K562 (cell line): ENCODE data around the gene SH3BP5L. TPM values are rescaled to one million over a fixed set of nuclear protein-coding genes. Genes with fewer than 3 reads are reported as not detected.

Source experiments
- ADNP ChIP-seq: fragments of 200-800 bp; sonication (Bioruptor generic); IDR thresholded peaks from 2 replicates; pipeline ENCODE4 v1.6.1; 2016; ENCODE audit warnings: missing genetic modification characterization, missing compliant biosample characterization
- ASH1L ChIP-seq: fragments of 450-650 bp; IDR thresholded peaks from 2 replicates; pipeline ENCODE4 v1.6.1; 2018; ENCODE audit warnings: borderline replicate concordance, mild to moderate bottlenecking, low read depth; ENCODE audit not compliant: partially characterized antibody
- CBX2 ChIP-seq: fragments of 200-600 bp; sonication (generic); IDR thresholded peaks from one replicate; pipeline ENCODE4 v1.6.1; 2012; ENCODE audit warnings: mild to moderate bottlenecking, low read length, inconsistent platforms; ENCODE audit not compliant: insufficient read depth, poor library complexity, severe bottlenecking
- CCNT2 ChIP-seq: IDR thresholded peaks from 2 replicates; pipeline ENCODE4 v1.6.1; 2011; ENCODE audit warnings: borderline replicate concordance, low read depth, mild to moderate bottlenecking, moderate library complexity, mixed read lengths, low read length; ENCODE audit not compliant: insufficient read length; ENCODE audit errors: extremely low read depth
- CHD2 ChIP-seq: IDR thresholded peaks from 2 replicates; pipeline ENCODE4 v1.6.1; 2011; ENCODE audit warnings: low read depth, low read length
- DIDO1 ChIP-seq: fragments of 450-650 bp; IDR thresholded peaks from 2 replicates; pipeline ENCODE4 v1.6.1; 2016; ENCODE audit warnings: low read depth, missing biosample characterization, missing genetic modification characterization
- HNRNPK ChIP-seq: fragments of 200-400 bp; formaldehyde crosslinking; IDR thresholded peaks from one replicate; pipeline ENCODE4 v1.6.1; 2018; ENCODE audit warnings: mild to moderate bottlenecking, low read depth, low read length; ENCODE audit not compliant: poor library complexity, severe bottlenecking
- IRF2 ChIP-seq: sonication (generic); formaldehyde crosslinking; IDR thresholded peaks from 2 replicates; pipeline ENCODE4 v1.8.1; 2022; ENCODE audit warnings: mild to moderate bottlenecking, missing genetic modification reagents
- NRF1 ChIP-seq, 2 experiments: fragments of 450-650 bp; IDR thresholded peaks in 1 of 2; conservative IDR thresholded peaks in 1 of 2; 2 replicates each; pipeline ENCODE4 v1.6.1; 2014; ENCODE audit warnings: mild to moderate bottlenecking in 2 of 2
- PHB2 ChIP-seq: fragments of 450-650 bp; IDR thresholded peaks from 2 replicates; pipeline ENCODE4 v1.6.1; 2017; ENCODE audit warnings: low read depth
- RUNX1 ChIP-seq: sonication (generic); IDR thresholded peaks from 2 replicates; pipeline ENCODE4 v1.6.1; 2016; ENCODE audit warnings: antibody characterized with exemption, low read depth
- SLC30A9 ChIP-seq: fragments of 250-450 bp; sonication (Bioruptor Pico); IDR thresholded peaks from 2 replicates; pipeline ENCODE4 v1.8.0; 2022; ENCODE audit warnings: mild to moderate bottlenecking, moderate library complexity
- STAT5A ChIP-seq: IDR thresholded peaks from 2 replicates; pipeline ENCODE4 v1.6.1; 2012; ENCODE audit warnings: low read length, inconsistent platforms, borderline replicate concordance
- TEAD4 ChIP-seq, 2 experiments: sonication (generic) in 1 of 2; formaldehyde crosslinking in 1 of 2; IDR thresholded peaks; 2 replicates each; pipeline versions ENCODE4 v1.6.1 to v1.8.0; 2012 to 2022; ENCODE audit warnings: borderline replicate concordance in 1 of 2, inconsistent platforms in 1 of 2, low read length in 1 of 2, mild to moderate bottlenecking in 1 of 2, missing genetic modification reagents in 1 of 2
- XRCC4 ChIP-seq: IDR thresholded peaks from one replicate; pipeline ENCODE4 v1.6.1; 2011; ENCODE audit not compliant: insufficient read depth, insufficient read length; ENCODE audit errors: extremely low read depth
- ZBED1 ChIP-seq: IDR thresholded peaks from 2 replicates; pipeline ENCODE4 v1.6.1; 2014
- ZBTB49 ChIP-seq: sonication (generic); formaldehyde crosslinking; IDR thresholded peaks from 2 replicates; pipeline ENCODE4 v1.8.0; 2022; ENCODE audit warnings: missing genetic modification reagents, mild to moderate bottlenecking, borderline replicate concordance
- ZNF3 ChIP-seq: fragments of 250-450 bp; sonication (Bioruptor Pico); IDR thresholded peaks from 2 replicates; pipeline ENCODE4 v1.5.0; 2021; ENCODE audit warnings: mild to moderate bottlenecking, moderate library complexity
- ZNF311 ChIP-seq: fragments of 250-450 bp; sonication (Bioruptor Pico); IDR thresholded peaks from 2 replicates; pipeline ENCODE4 v1.4.0; 2020; ENCODE audit warnings: mild to moderate bottlenecking, moderate library complexity
- ZNF354B ChIP-seq: fragments of 250-450 bp; sonication (Bioruptor Pico); IDR thresholded peaks from 2 replicates; pipeline ENCODE4 v1.4.0; 2020
- ZNF639 ChIP-seq, 2 experiments: fragments of 200-800 bp in 1 of 2; sonication (Bioruptor generic) in 1 of 2; sonication (generic) in 1 of 2; formaldehyde crosslinking in 1 of 2; IDR thresholded peaks in 1 of 2; conservative IDR thresholded peaks in 1 of 2; 2 replicates each; pipeline versions ENCODE4 v1.5.0 to v1.6.1; 2016 to 2020; ENCODE audit warnings: missing compliant biosample characterization in 1 of 2, missing genetic modification characterization in 1 of 2, missing genetic modification reagents in 1 of 2
- ZNF644 ChIP-seq: fragments of 200-800 bp; sonication (Bioruptor generic); IDR thresholded peaks from 2 replicates; pipeline ENCODE4 v1.6.1; 2016; ENCODE audit warnings: low read depth, missing genetic modification characterization, missing compliant biosample characterization
- polyA plus RNA-seq, 8 experiments: library from polyadenylated mRNA; depleted of rRNA in 4 of 8; stranded (reverse) in 5 of 8; unstranded in 3 of 8; fragments of >200 nt; fragmentation: Nextera tagmentation in 2 of 8; fragmentation: Illumina TruSeq in 1 of 8; extraction: Ambion mirVana in 2 of 8; extraction: Trizol in 1 of 8; gene quantifications; 2 replicates each; pipeline versions ENCODE4 v1.2.1 to v1.2.3, GENCODE V29; 2011 to 2014; ENCODE audit warnings: inconsistent platforms in 1 of 8, missing spikeins in 1 of 8
- total RNA-seq, 7 experiments: library from RNA; depleted of rRNA in 6 of 7; stranded (reverse); fragments of >200 nt in 6 of 7; fragmentation: Illumina TruSeq in 2 of 7; extraction: Trizol in 2 of 7; gene quantifications; 2 replicates each; pipeline versions ENCODE4 v1.2.1 to v1.2.3, GENCODE V29; 2011 to 2021; ENCODE audit warnings: low replicate concordance in 1 of 7

SH3BP5L gene
- total and polyA plus RNA-seq, 9 of the 15 experiments (the other 6 are each of a cell fraction or from before 2014, with no cell fraction given) = 1.9 to 26.5 (median 15.8) TPM

GRCh38 chr1:248858891-248859889 lies 33.5 kb upstream of the SH3BP5L start, which contains the start of gene ZNF692 (continued):
- TF ChIP-seq RUNX1 (0 out of 2 replicates have a peak, but pooled peaks have one; percentile 16), ZNF639 (CRISPR knock-in tag; conservative IDR thresholded peaks at IDR 0.05 in 1 of 2, IDR thresholded peaks at IDR 0.05 in 1 of 2) (no peak; a peak in 2 of 4 replicates), CCNT2 (peak; percentile 90), SLC30A9 (CRISPR knock-in tag) (no peak), HNRNPK (no peak), TEAD4 (IDR thresholded peaks at IDR 0.05; ENCODE audit: low read length) (no peak; the same call in 1 of the 2 replicates), TEAD4 (CRISPR knock-in tag; IDR thresholded peaks at IDR 0.05; ENCODE audit: borderline replicate concordance) (no peak), ZNF3 (CRISPR knock-in tag) (no peak), IRF2 (CRISPR knock-in tag) (no peak), PHB2 (no peak), ZBED1 (peak; percentile 88; the same call in 1 of the 2 replicates), STAT5A (peak; percentile 8; the same call in 1 of the 2 replicates), XRCC4 (no peak), ZNF644 (tag) (peak; percentile 83), ZNF354B (no peak), CHD2 (no peak), ADNP (tag) (no peak), DIDO1 (no peak), ASH1L (no peak), CBX2 (no peak), NRF1 (conservative IDR thresholded peaks at IDR 0.05 in 1 of 2, IDR thresholded peaks at IDR 0.05 in 1 of 2) (peak; percentile 99), ZNF311 (CRISPR knock-in tag) (no peak), ZBTB49 (CRISPR knock-in tag) (no peak; the same call in 1 of the 2 replicates)
